ENCODE data around the gene TOX2.
A peak's percentile ranks its signal among the peaks of the same experiment; 100 is the strongest.

TOX2 gene

GRCh38 chr20:44050327-44050726 lies 135.7 kb downstream of the TOX2 start:
- ATAC-seq (ENCODE audit: low read depth) (no peak), DNase-seq (ENCODE audit: low spot score) (no peak)
- Histone ChIP-seq H3K36me3 (ENCODE audit: low read depth) (no peaks in the 10 kb centered on the region), H3K27ac (ENCODE audit: poor library complexity, severe bottlenecking) (no peak overlapping the region), H3K27me3 (ENCODE audit: insufficient read depth, poor library complexity, severe bottlenecking) (no peaks in the 10 kb centered on the region), H3K4me1 (ENCODE audit: insufficient read depth, poor library complexity, severe bottlenecking) (no peaks in the 10 kb centered on the region), H3K9me3 (ENCODE audit: severe bottlenecking) (no peaks in the 10 kb centered on the region), H3K4me3 (ENCODE audit: severe bottlenecking) (no peak overlapping the region)
- no peak for TF ChIP-seq CTCF (IDR thresholded peaks at IDR 0.05; ENCODE audit: poor library complexity, severe bottlenecking)

- no peaks in the 10 kb centered on the region for H3K36me3 ChIP-seq (ENCODE audit: low read depth)
- H3K4me1 ChIP-seq (ENCODE audit: insufficient read depth, poor library complexity, severe bottlenecking), result no peaks in the 10 kb centered on the region
- TF ChIP-seq CTCF (IDR thresholded peaks at IDR 0.05; ENCODE audit: poor library complexity, severe bottlenecking), result no peak
- H3K27ac ChIP-seq (ENCODE audit: poor library complexity, severe bottlenecking), result no peak overlapping the region
- ATAC-seq (ENCODE audit: low read depth), result no peak
- no peak overlapping the region for H3K4me3 ChIP-seq (ENCODE audit: severe bottlenecking)
- DNase-seq (ENCODE audit: low spot score), result peak; percentile 77
- H3K27me3 ChIP-seq (ENCODE audit: insufficient read depth, poor library complexity, severe bottlenecking), result no peaks in the 10 kb centered on the region
- H3K9me3 ChIP-seq (ENCODE audit: severe bottlenecking), result no peaks in the 10 kb centered on the region
Measured at GRCh38 chr20:44050925-44051660, 136.4 kb downstream of the TOX2 start.

- Histone ChIP-seq H3K36me3 (ENCODE audit: low read depth) (no peaks in the 10 kb centered on the region), H3K9me3 (ENCODE audit: severe bottlenecking) (no peaks in the 10 kb centered on the region), H3K4me1 (ENCODE audit: insufficient read depth, poor library complexity, severe bottlenecking) (no peaks in the 10 kb centered on the region), H3K27me3 (ENCODE audit: insufficient read depth, poor library complexity, severe bottlenecking) (no peaks in the 10 kb centered on the region), H3K4me3 (ENCODE audit: severe bottlenecking) (no peak overlapping the region), H3K27ac (ENCODE audit: poor library complexity, severe bottlenecking) (no peak overlapping the region)
- DNase-seq (ENCODE audit: low spot score) (peak; percentile 70), ATAC-seq (ENCODE audit: low read depth) (no peak)
- TF ChIP-seq CTCF (IDR thresholded peaks at IDR 0.05; ENCODE audit: poor library complexity, severe bottlenecking), result no peak
Measured at GRCh38 chr20:44051661-44052000, 137.0 kb downstream of the TOX2 start.

GRCh38 chr20:44052166-44052565 lies 137.5 kb downstream of the TOX2 start:
- H3K4me1 ChIP-seq (ENCODE audit: insufficient read depth, poor library complexity, severe bottlenecking), result no peaks in the 10 kb centered on the region
- TF ChIP-seq CTCF (IDR thresholded peaks at IDR 0.05; ENCODE audit: poor library complexity, severe bottlenecking), result no peak
- no peak for ATAC-seq (ENCODE audit: low read depth)
- H3K27me3 ChIP-seq (ENCODE audit: insufficient read depth, poor library complexity, severe bottlenecking), result no peaks in the 10 kb centered on the region
- peak; percentile 64 for DNase-seq (ENCODE audit: low spot score)
- no peak overlapping the region for H3K4me3 ChIP-seq (ENCODE audit: severe bottlenecking)
- H3K36me3 ChIP-seq (ENCODE audit: low read depth), result no peaks in the 10 kb centered on the region
- no peak overlapping the region for H3K27ac ChIP-seq (ENCODE audit: poor library complexity, severe bottlenecking)
- H3K9me3 ChIP-seq (ENCODE audit: severe bottlenecking), result no peaks in the 10 kb centered on the region

- no peaks in the 10 kb centered on the region for H3K27me3 ChIP-seq (ENCODE audit: insufficient read depth, poor library complexity, severe bottlenecking)
- ATAC-seq (ENCODE audit: low read depth) (no peak), DNase-seq (ENCODE audit: low spot score) (peak; percentile 61)
- H3K4me1 ChIP-seq (ENCODE audit: insufficient read depth, poor library complexity, severe bottlenecking), result no peaks in the 10 kb centered on the region
- no peaks in the 10 kb centered on the region for H3K36me3 ChIP-seq (ENCODE audit: low read depth)
- TF ChIP-seq CTCF (IDR thresholded peaks at IDR 0.05; ENCODE audit: poor library complexity, severe bottlenecking), result no peak
- H3K4me3 ChIP-seq (ENCODE audit: severe bottlenecking), result no peak overlapping the region
- H3K27ac ChIP-seq (ENCODE audit: poor library complexity, severe bottlenecking), result no peak overlapping the region
- H3K9me3 ChIP-seq (ENCODE audit: severe bottlenecking), result no peaks in the 10 kb centered on the region
Measured at GRCh38 chr20:44053046-44053445, 138.4 kb downstream of the TOX2 start.
